Mucosa of descending colon (tissue), 3 donors: ENCODE measurements around the gene HPSE2. TPM values are rescaled to one million over a fixed set of nuclear protein-coding genes. Genes with fewer than 3 reads are reported as not detected.
A peak's percentile ranks its signal among the peaks of the same experiment; 100 is the strongest.

Experiments used
- ATAC-seq: fragments of 200-7000 bp; cut with Tn5 transposase; one replicate; pipeline ENCODE4 v1.9.1; 2020; ENCODE audit warnings: mild to moderate bottlenecking, moderate library complexity
- DNase-seq, 3 donors: peaks; one replicate each; pipeline ENCODE4 v3.0.0-alpha.2; 2020
- H3K36me3 ChIP-seq: fragments of 200-600 bp; one replicate; pipeline ENCODE4 v1.8.0; 2021; ENCODE audit warnings: low read depth, mild to moderate bottlenecking
- H3K4me1 ChIP-seq: fragments of 200-600 bp; one replicate; pipeline ENCODE4 v1.8.0; 2021; ENCODE audit warnings: low read depth, mild to moderate bottlenecking
- H3K4me3 ChIP-seq: fragments of 200-600 bp; one replicate; pipeline ENCODE4 v1.8.0; 2021; ENCODE audit warnings: mild to moderate bottlenecking
- H3K9me3 ChIP-seq: fragments of 200-600 bp; one replicate; pipeline ENCODE4 v1.8.0; 2021; ENCODE audit warnings: mild to moderate bottlenecking
- intact Hi-C, 2 donors: fragments of 100-400 bp; cut with DNase I in 1 of 2; cut with micrococcal nuclease in 1 of 2; formaldehyde crosslinking; loops; one replicate each; pipeline versions ENCODE4 v1.11.0 to v1.11.1; 2022; cut with DNase I, micrococcal nuclease
- microRNA-seq: library from miRNA; unstranded; fragments of <30 nt; microRNA quantifications from one replicate; pipeline ENCODE4, GENCODE V29; 2019
- total RNA-seq, 3 donors: library from RNA; stranded (reverse); fragmentation: NEBNext Ultra II Directional in 2 of 3; extraction: Animal tissue kit (Norgen Biotek cat#: 25700) in 2 of 3; gene quantifications; one replicate each; pipeline versions ENCODE4 v1.2.1 to v1.2.4, GENCODE V29; 2021 to 2023
- TF ChIP-seq, protein P1 (sequence below): fragments of 200-600 bp; IDR thresholded peaks from one replicate; pipeline ENCODE4 v1.8.0; 2022; ENCODE audit warnings: antibody characterized with exemption, mild to moderate bottlenecking
- donor health status: DM: no; HTN: no; CAD: no; lungs with moderate emphysema.
- donor health status: DM: no; HTN: no; CAD: no.
- donor health status: DM: no; HTN: yes; CAD: no.

The HPSE2 gene
- total RNA-seq, 3 donors from 2014 or later = 1.3 to 3.7 (median 2.4) TPM

GRCh38 chr10:98407744-98408241 lies 827.9 kb downstream of the HPSE2 start:
- H3K36me3 ChIP-seq = no peaks in the 10 kb centered on the region
- H3K9me3 ChIP-seq = no peaks in the 10 kb centered on the region
- peak in 1 of 3 donors; percentile 28 for DNase-seq
- H3K4me3 ChIP-seq = no peak overlapping the region
- peaks cover 15% of the 10 kb centered on the region for H3K4me1 ChIP-seq
- TF ChIP-seq, protein P1, sequence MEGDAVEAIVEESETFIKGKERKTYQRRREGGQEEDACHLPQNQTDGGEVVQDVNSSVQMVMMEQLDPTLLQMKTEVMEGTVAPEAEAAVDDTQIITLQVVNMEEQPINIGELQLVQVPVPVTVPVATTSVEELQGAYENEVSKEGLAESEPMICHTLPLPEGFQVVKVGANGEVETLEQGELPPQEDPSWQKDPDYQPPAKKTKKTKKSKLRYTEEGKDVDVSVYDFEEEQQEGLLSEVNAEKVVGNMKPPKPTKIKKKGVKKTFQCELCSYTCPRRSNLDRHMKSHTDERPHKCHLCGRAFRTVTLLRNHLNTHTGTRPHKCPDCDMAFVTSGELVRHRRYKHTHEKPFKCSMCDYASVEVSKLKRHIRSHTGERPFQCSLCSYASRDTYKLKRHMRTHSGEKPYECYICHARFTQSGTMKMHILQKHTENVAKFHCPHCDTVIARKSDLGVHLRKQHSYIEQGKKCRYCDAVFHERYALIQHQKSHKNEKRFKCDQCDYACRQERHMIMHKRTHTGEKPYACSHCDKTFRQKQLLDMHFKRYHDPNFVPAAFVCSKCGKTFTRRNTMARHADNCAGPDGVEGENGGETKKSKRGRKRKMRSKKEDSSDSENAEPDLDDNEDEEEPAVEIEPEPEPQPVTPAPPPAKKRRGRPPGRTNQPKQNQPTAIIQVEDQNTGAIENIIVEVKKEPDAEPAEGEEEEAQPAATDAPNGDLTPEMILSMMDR = no peak
- no peak for ATAC-seq
- intact Hi-C loops = no loop called here

Small RNAs within 50 kb of the gene (microRNA-seq; reads per million reads assigned to microRNA genes)
- gene MIR4685 (0.70 reads per million), gene MIR6507 (4.0 reads per million, percentile 18 among the genes with 10 or more reads in this experiment)

Other genes starting within 250 kb of the HPSE2 start
- gene CNNM1, start 93.5 kb upstream of the HPSE2 start, total RNA-seq = 1 to 10 TPM in 1 of 3 donors, under 1 TPM in 2; 0.24 to 1.2 (median 0.38) TPM
- 100 to 1,000 TPM in 2 of 3 donors, 10 to 100 TPM in 1; 56.7 to 105 (median 101) TPM for gene GOT1, start 194.8 kb upstream of the HPSE2 start, total RNA-seq